ENCODE measurements around the gene LRRC1. TPM values are rescaled to one million over a fixed set of nuclear protein-coding genes. Genes with fewer than 3 reads are reported as not detected.

Gene LRRC1
- total and polyA plus RNA-seq, 10 donors, result 1.8 to 6.3 (median 3.7) TPM

- no peak for DNase-seq
- H3K27ac ChIP-seq, result no peak overlapping the region
- no peaks in the 10 kb centered on the region for H3K9me3 ChIP-seq
- no peaks in the 10 kb centered on the region for H3K4me1 ChIP-seq
- no peaks in the 10 kb centered on the region for H3K36me3 ChIP-seq
- intact Hi-C loops (cut with DNase I; ENCODE audit: low total_unique reads), result no loop called here
- H3K4me3 ChIP-seq, result no peak overlapping the region
- TF ChIP-seq CTCF (IDR thresholded peaks at IDR 0.05 in 8 of 11, conservative IDR thresholded peaks at IDR 0.05 in 3 of 11), result no peak
- TF ChIP-seq POLR2AphosphoS5 (IDR thresholded peaks at IDR 0.05), result no peak
- TF ChIP-seq POLR2A (IDR thresholded peaks at IDR 0.05), result no peak
- no peaks in the 10 kb centered on the region for H3K27me3 ChIP-seq (replicated peaks in 1 of 7)
- 88 to 96% (median 92%) methylated on average over 10 of the region's 10 CpGs for WGBS, 5 donors
Observed at GRCh38 chr6:53822401-53823125, 27.8 kb downstream of the LRRC1 start.

- Histone ChIP-seq H3K9me3 (no peaks in the 10 kb centered on the region), H3K36me3 (no peaks in the 10 kb centered on the region), H3K27ac (no peak overlapping the region), H3K27me3 (replicated peaks in 1 of 7) (no peaks in the 10 kb centered on the region), H3K4me3 (no peak overlapping the region), H3K4me1 (no peaks in the 10 kb centered on the region)
- TF ChIP-seq POLR2AphosphoS5 (IDR thresholded peaks at IDR 0.05), result no peak
- TF ChIP-seq CTCF (IDR thresholded peaks at IDR 0.05 in 8 of 11, conservative IDR thresholded peaks at IDR 0.05 in 3 of 11), result no peak
- no peak for TF ChIP-seq POLR2A (IDR thresholded peaks at IDR 0.05)
- DNase-seq, result no peak
- intact Hi-C loops (cut with DNase I; ENCODE audit: low total_unique reads), result no loop called here
- WGBS, 5 donors, result 89 to 97% (median 95%) methylated on average over 1 of the region's 1 CpG
Observed at GRCh38 chr6:53824714-53825113, 29.9 kb downstream of the LRRC1 start.

GRCh38 chr6:53825532-53826321 lies 30.9 kb downstream of the LRRC1 start:
- H3K9me3 ChIP-seq, result no peaks in the 10 kb centered on the region
- H3K27me3 ChIP-seq (replicated peaks in 1 of 7), result no peaks in the 10 kb centered on the region
- no peak overlapping the region for H3K27ac ChIP-seq
- H3K4me1 ChIP-seq, result no peaks in the 10 kb centered on the region
- TF ChIP-seq POLR2AphosphoS5 (IDR thresholded peaks at IDR 0.05), result no peak
- TF ChIP-seq POLR2A (IDR thresholded peaks at IDR 0.05), result no peak
- no peak for TF ChIP-seq CTCF (IDR thresholded peaks at IDR 0.05 in 8 of 11, conservative IDR thresholded peaks at IDR 0.05 in 3 of 11)
- 84 to 92% (median 89%) methylated on average over 7 of the region's 7 CpGs for WGBS, 5 donors
- DNase-seq, result no peak
- H3K4me3 ChIP-seq, result no peak overlapping the region
- intact Hi-C loops (cut with DNase I; ENCODE audit: low total_unique reads), result no loop called here
- H3K36me3 ChIP-seq, result no peaks in the 10 kb centered on the region

GRCh38 chr6:53827531-53827930 lies 32.7 kb downstream of the LRRC1 start:
- DNase-seq, result no peak
- Histone ChIP-seq H3K27ac (no peak overlapping the region), H3K4me3 (no peak overlapping the region), H3K4me1 (no peaks in the 10 kb centered on the region), H3K36me3 (no peaks in the 10 kb centered on the region), H3K9me3 (no peaks in the 10 kb centered on the region), H3K27me3 (replicated peaks in 1 of 7) (no peaks in the 10 kb centered on the region)
- 79 to 94% (median 80%) methylated on average over 1 of the region's 1 CpG for WGBS, 5 donors
- intact Hi-C loops (cut with DNase I; ENCODE audit: low total_unique reads), result no loop called here
- TF ChIP-seq CTCF (IDR thresholded peaks at IDR 0.05 in 8 of 11, conservative IDR thresholded peaks at IDR 0.05 in 3 of 11), result no peak
- TF ChIP-seq POLR2AphosphoS5 (IDR thresholded peaks at IDR 0.05), result no peak
- no peak for TF ChIP-seq POLR2A (IDR thresholded peaks at IDR 0.05)

Measured in spleen (tissue), 11 donors.